GM12865 (cell line): ENCODE data around the gene PTPRA.
"Not testable (repeated sequence)": the region's sequence is repeated elsewhere in the genome, so short reads cannot be mapped to it uniquely, and the experiment has no call there.

Experiments
- DNase-seq: peaks from one replicate; pipeline ENCODE4 v3.0.0; 2010; ENCODE audit warnings: low read depth
- H3K4me3 ChIP-seq: 2 replicates; pipeline ENCODE4 v1.5.1; 2011; ENCODE audit warnings: mild to moderate bottlenecking, low read depth, low read length, control low read depth
- TF ChIP-seq, protein P1 (sequence below): IDR thresholded peaks from 2 replicates; pipeline ENCODE4 v1.5.1; 2011; ENCODE audit warnings: low read length, control low read depth, low read depth, inconsistent platforms; ENCODE audit not compliant: insufficient read depth; ENCODE audit errors: missing control alignments

Gene PTPRA

DNA sequence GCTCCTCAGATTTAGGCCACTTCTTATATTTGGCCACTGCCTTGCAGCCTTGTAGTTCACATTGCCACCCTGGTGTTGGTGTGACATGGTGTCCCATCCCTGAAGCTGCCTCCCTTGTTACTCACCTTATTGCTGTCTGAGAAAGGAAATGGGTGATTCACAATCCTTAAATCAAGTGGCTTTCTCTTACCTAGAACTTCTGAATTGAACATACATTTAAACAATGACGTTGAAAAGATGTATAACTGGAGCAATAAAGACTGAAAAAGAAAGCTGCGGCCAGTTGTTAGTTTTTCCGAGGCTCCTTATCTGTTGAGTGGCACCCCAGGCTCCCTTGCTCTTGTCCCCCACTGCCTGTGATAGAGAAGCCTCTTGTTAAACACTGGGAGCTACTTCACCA is 141.4 kb downstream of the PTPRA start:
- TF ChIP-seq, protein P1, sequence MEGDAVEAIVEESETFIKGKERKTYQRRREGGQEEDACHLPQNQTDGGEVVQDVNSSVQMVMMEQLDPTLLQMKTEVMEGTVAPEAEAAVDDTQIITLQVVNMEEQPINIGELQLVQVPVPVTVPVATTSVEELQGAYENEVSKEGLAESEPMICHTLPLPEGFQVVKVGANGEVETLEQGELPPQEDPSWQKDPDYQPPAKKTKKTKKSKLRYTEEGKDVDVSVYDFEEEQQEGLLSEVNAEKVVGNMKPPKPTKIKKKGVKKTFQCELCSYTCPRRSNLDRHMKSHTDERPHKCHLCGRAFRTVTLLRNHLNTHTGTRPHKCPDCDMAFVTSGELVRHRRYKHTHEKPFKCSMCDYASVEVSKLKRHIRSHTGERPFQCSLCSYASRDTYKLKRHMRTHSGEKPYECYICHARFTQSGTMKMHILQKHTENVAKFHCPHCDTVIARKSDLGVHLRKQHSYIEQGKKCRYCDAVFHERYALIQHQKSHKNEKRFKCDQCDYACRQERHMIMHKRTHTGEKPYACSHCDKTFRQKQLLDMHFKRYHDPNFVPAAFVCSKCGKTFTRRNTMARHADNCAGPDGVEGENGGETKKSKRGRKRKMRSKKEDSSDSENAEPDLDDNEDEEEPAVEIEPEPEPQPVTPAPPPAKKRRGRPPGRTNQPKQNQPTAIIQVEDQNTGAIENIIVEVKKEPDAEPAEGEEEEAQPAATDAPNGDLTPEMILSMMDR = no peak
- DNase-seq = no peak
- H3K4me3 ChIP-seq = no peak overlapping the region

DNA sequence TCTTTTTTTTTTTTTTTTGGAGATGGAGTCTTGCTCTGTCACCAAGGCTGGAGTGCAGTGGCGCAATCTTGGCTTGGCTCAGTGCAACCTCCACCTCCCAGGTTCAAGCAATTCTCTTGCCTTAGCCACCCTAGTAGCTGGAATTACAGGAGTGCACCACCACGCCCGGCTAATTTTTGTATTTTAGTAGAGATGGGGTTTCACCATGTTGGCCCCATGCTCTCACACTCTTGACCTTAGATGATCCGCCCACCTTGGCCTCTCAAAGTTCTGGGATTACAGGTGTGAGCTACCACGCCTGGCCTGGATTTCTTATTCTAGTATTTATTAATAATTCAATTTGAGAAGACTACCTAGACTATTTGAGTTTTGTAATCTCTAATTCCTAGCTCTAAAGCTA is 142.0 kb downstream of the PTPRA start:
- DNase-seq, H3K4me3 ChIP-seq: not testable (repeated sequence)

DNA sequence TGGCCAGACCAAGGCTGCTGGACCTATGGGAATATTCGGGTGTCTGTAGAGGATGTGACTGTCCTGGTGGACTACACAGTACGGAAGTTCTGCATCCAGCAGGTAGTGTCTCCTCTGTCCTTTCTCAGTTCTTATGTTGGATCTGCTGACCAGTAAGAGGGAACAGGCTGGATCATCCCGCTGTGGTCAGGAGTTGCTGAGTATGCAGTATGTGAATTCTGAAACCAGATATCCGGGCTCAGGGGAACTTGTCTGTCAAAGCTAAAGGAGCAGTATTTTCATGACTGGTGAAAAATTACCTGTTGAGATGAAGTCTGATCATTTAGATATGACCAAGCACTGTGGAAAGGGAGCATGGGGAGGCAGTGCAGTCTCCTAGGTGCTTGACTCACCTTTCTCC is 148.0 kb downstream of the PTPRA start:
- no peak overlapping the region for H3K4me3 ChIP-seq
- DNase-seq = no peak
- TF ChIP-seq, protein P1 = no peak

DNA sequence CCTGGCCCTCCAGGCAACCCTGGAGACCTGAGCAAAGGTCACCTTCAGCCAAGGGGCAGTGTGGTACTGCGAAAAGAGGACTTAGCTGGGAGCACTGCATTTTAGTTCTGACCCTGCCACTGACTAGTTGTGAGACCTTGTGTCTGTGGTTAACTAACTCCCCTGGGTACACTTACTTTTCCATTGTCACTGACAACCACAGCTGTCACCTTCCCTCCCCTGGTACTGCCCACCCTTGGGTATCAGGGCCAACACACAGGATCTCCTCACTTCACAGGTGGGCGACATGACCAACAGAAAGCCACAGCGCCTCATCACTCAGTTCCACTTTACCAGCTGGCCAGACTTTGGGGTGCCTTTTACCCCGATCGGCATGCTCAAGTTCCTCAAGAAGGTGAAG is 148.5 kb downstream of the PTPRA start:
- no peak for DNase-seq
- no peak overlapping the region for H3K4me3 ChIP-seq
- TF ChIP-seq, protein P1 = no peak

DNA sequence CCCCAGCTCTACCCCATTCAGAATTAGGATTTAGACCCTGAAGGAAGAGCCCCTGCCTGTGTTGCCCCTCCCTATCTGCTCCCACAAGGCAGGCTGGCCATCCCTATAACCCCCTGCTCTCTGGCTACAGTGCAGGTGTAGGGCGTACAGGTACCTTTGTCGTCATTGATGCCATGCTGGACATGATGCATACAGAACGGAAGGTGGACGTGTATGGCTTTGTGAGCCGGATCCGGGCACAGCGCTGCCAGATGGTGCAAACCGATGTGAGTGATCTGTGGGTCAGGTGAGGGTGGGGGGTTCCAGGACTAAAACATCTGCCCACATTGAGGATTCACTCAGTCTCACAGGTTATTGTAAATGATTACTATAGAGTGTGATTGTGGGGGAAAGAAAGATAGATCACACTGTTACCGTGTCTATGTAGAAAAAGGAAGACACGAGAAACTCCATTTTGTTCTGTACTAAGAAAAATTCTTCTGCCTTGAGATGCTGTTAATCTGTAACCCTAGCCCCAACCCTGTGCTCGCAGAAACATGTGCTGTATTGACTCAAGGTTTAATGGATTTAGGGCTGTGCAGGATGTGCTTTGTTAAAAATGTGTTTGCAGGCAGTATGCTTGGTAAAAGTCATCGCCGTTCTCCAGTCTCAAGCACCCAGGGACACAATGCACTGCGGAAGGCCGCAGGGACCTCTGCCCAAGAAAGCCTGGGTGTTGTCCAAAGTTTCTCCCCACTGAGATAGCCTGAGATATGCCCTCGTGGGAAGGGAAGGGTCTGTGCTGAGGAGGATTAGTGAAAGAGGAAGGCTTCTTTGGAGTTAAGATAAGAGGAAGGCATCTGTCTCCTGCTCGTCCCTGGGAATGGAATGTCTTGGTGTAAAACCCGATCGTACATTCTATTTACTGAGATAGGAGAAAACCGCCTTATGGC is 149.5 kb downstream of the PTPRA start:
- not testable (repeated sequence) for DNase-seq, H3K4me3 ChIP-seq

DNA sequence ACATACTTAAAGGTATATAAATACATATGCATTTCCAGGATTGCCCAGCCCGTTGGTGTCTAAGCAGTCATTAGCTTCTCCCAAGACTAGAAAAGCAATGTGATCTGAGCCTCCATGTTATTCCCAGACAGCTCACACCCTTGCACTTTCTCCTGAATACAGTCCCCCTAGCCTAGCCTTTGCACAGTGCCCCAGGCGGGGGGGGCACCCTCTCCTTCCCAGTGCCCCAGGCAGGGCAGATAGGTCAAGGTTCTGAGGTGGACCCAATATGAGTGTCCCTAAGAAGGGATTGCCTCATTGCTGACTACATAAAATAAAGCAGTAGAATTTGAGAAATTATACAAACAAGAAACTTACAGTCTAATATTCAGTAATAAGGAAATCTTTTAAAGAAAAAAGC is 154.7 kb downstream of the PTPRA start:
- H3K4me3 ChIP-seq = no peak overlapping the region
- TF ChIP-seq, protein P1 = no peak
- no peak for DNase-seq

DNA sequence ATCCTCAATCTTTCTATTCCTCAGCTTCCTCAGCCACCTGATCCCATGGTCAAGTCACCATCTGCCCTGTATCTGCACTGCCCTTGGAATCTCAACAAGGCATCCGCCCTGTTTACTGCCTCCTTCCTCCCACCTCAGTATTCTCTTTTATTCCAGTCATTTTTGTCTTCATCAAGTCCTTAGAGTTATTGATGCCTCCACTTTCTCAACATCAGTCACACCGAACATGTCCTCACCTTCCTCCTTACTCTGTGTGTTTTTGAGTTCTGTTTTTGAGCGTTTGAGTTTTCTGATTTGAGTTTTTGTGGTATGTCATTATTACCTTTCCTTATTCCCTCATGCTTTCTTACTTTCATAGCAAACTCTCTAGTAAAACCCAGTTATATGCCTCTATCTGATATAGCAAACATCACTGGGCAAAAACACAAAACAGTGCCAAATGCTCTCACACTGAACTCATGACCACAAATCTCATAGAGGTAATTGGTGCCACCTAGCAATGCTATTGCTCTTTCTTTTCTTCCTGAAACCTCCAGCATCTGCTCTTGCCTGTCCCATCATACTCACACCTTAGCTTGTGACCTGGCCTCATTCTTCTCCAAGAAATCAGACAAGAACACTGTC is 158.4 kb downstream of the PTPRA start:
- DNase-seq = no peak
- TF ChIP-seq, protein P1 = no peak
- H3K4me3 ChIP-seq = no peak overlapping the region

DNA sequence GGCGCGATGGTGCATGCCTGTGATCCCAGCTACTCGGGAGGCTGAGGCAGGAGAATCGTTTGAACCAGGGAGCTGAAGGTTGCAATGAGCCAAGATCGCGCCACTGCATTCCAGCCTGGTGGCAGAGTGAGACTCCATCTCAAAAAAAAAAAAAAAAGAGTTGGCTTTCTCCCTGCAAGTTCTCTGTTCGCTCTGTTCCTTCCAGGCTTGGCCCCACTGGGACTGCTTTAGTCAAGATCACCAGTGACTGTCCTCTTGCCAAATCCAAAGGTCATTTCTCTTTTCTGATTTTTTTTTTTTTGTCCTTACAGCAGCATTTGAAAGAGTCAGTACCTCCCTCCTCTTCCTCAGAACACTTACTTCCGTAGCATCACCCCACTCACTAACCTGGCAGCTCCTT is 159.3 kb downstream of the PTPRA start:
- TF ChIP-seq, protein P1 = no peak
- no peak for DNase-seq
- H3K4me3 ChIP-seq = no peak overlapping the region
